ENCODE measurements around the gene TUBA8. TPM values are rescaled to one million over a fixed set of nuclear protein-coding genes. Genes with fewer than 3 reads are reported as not detected.
"Not testable (repeated sequence)": the region's sequence is repeated elsewhere in the genome, so short reads cannot be mapped to it uniquely, and the experiment has no call there.

The TUBA8 gene
- total and polyA plus RNA-seq, 2 donors (not counting 1 experiment from before 2014, with no cell fraction given), result 0.60 to 0.83 TPM

DNA sequence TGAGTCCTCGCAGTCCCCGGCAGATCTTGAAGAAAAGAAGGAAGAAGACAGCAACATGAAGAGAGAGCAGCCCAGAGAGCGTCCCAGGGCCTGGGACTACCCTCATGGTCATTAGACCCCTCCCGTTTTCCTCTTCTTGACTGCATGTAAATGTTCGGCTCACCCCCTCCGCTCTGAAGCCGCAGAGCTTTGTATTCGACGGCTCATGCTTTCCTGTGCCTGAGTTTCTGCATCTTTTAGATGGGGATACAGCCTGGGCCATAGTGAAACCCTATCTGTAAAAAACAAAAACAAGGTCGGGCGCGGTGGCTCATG, 47.1 kb downstream of the TUBA8 start:
- no peaks in the 10 kb centered on the region for H3K36me3 ChIP-seq (ENCODE audit: control insufficient read depth, insufficient read depth, low read length)
- peak overlapping the region; percentile 28 for H3K4me2 ChIP-seq (ENCODE audit: extremely low read depth, insufficient read depth, low read length)
- H3K9ac ChIP-seq (ENCODE audit: insufficient read depth, low read length), result no peak overlapping the region
- H3K27ac ChIP-seq (ENCODE audit: insufficient read depth, low read length), result peak overlapping the region; percentile 87
- H4K20me1 ChIP-seq (ENCODE audit: control insufficient read depth, extremely low read depth, insufficient read depth, low read length), result no peaks in the 10 kb centered on the region
- H3K9me3 ChIP-seq (ENCODE audit: control insufficient read depth, insufficient read depth, low read depth, low read length), result no peaks in the 10 kb centered on the region
- TF ChIP-seq, protein P1, sequence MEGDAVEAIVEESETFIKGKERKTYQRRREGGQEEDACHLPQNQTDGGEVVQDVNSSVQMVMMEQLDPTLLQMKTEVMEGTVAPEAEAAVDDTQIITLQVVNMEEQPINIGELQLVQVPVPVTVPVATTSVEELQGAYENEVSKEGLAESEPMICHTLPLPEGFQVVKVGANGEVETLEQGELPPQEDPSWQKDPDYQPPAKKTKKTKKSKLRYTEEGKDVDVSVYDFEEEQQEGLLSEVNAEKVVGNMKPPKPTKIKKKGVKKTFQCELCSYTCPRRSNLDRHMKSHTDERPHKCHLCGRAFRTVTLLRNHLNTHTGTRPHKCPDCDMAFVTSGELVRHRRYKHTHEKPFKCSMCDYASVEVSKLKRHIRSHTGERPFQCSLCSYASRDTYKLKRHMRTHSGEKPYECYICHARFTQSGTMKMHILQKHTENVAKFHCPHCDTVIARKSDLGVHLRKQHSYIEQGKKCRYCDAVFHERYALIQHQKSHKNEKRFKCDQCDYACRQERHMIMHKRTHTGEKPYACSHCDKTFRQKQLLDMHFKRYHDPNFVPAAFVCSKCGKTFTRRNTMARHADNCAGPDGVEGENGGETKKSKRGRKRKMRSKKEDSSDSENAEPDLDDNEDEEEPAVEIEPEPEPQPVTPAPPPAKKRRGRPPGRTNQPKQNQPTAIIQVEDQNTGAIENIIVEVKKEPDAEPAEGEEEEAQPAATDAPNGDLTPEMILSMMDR (conservative IDR thresholded peaks at IDR 0.05 in 1 of 2, IDR thresholded peaks at IDR 0.05 in 1 of 2; ENCODE audit: low read depth in 1 of 2, low read length in 2 of 2), result no peak
- peak overlapping the region in 1 of 4 experiments; percentile 14 for H3K4me3 ChIP-seq (replicated peaks in 1 of 4; ENCODE audit: control extremely low read depth in 1 of 4, insufficient read depth in 1 of 4, low read depth in 3 of 4, low read length in 4 of 4)
- peak overlapping the region; percentile 18 for H2AFZ ChIP-seq (ENCODE audit: low read length)
- H3K27me3 ChIP-seq (ENCODE audit: control insufficient read depth, insufficient read depth, low read length), result no peaks in the 10 kb centered on the region
- peaks cover 12% of the 10 kb centered on the region for H3K4me1 ChIP-seq (ENCODE audit: control insufficient read depth, extremely low read depth, insufficient read depth, low read length)
- no peak for DNase-seq (ENCODE audit: low read depth in 2 of 2)
- H3K79me2 ChIP-seq (ENCODE audit: control insufficient read depth, insufficient read depth, low read length), result peaks cover 5% of the 10 kb centered on the region

DNA sequence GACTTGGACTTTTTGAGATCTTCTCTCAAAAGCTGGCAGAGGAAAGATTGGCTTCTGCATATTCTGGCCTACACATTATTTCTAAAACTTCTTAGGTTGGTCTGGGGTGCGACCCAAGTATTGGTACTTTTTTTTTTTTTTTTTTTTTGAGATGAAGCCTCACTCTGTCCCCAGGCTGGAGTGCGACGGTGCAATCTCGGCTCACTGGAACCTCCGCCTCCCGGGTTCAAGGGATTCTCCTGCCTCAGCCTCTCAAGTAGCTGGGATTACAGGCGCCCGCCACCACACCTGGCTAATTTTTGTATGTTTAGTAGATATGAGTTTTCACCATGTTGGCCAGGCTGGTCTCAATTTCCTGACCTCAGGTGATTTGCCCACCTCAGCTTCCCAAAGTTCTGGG, 50.0 kb downstream of the TUBA8 start:
- DNase-seq (ENCODE audit: low read depth in 2 of 2); H3K36me3 ChIP-seq (ENCODE audit: control insufficient read depth, insufficient read depth, low read length); H3K79me2 ChIP-seq (ENCODE audit: control insufficient read depth, insufficient read depth, low read length): not testable (repeated sequence)

DNA sequence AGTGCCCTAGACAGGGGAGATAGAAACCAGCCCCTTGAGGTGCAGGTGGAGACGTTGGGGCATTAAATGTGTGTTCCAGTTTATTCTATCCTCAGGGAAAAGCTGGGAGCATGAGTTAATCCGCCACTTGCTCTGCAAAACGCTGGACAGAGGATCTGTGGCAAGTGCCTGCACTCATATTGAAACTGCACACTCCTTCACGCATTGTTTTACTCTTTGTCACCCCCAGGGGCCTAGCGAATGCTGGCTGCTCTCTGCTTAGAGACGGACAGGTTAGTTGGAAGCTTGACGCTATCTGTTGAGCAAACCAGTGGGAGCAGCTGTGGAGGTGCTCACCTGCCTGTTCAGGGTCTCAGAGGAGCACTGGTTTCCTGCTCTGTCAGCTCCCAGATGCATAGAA, 53.2 kb downstream of the TUBA8 start:
- H3K4me2 ChIP-seq (ENCODE audit: extremely low read depth, insufficient read depth, low read length); H3K9ac ChIP-seq (ENCODE audit: insufficient read depth, low read length); H3K27me3 ChIP-seq (ENCODE audit: control insufficient read depth, insufficient read depth, low read length); H2AFZ ChIP-seq (ENCODE audit: low read length); H3K36me3 ChIP-seq (ENCODE audit: control insufficient read depth, insufficient read depth, low read length); H3K27ac ChIP-seq (ENCODE audit: insufficient read depth, low read length); H3K9me3 ChIP-seq (ENCODE audit: control insufficient read depth, insufficient read depth, low read depth, low read length); H3K79me2 ChIP-seq (ENCODE audit: control insufficient read depth, insufficient read depth, low read length); H3K4me3 ChIP-seq (replicated peaks in 1 of 4; ENCODE audit: control extremely low read depth in 1 of 4, insufficient read depth in 1 of 4, low read depth in 3 of 4, low read length in 4 of 4); H4K20me1 ChIP-seq (ENCODE audit: control insufficient read depth, extremely low read depth, insufficient read depth, low read length); H3K4me1 ChIP-seq (ENCODE audit: control insufficient read depth, extremely low read depth, insufficient read depth, low read length): not testable (repeated sequence)
- DNase-seq (ENCODE audit: low read depth in 2 of 2), result peak in 1 of 2 donors; percentile 27

More for the DNA sequence above, 50.0 kb downstream of the TUBA8 start:
- not testable (repeated sequence) for H3K4me2 ChIP-seq (ENCODE audit: extremely low read depth, insufficient read depth, low read length); H3K9me3 ChIP-seq (ENCODE audit: control insufficient read depth, insufficient read depth, low read depth, low read length); H4K20me1 ChIP-seq (ENCODE audit: control insufficient read depth, extremely low read depth, insufficient read depth, low read length); H3K27me3 ChIP-seq (ENCODE audit: control insufficient read depth, insufficient read depth, low read length); H3K9ac ChIP-seq (ENCODE audit: insufficient read depth, low read length); H2AFZ ChIP-seq (ENCODE audit: low read length); H3K4me3 ChIP-seq (replicated peaks in 1 of 4; ENCODE audit: control extremely low read depth in 1 of 4, insufficient read depth in 1 of 4, low read depth in 3 of 4, low read length in 4 of 4); H3K27ac ChIP-seq (ENCODE audit: insufficient read depth, low read length)
- peaks cover 12% of the 10 kb centered on the region for H3K4me1 ChIP-seq (ENCODE audit: control insufficient read depth, extremely low read depth, insufficient read depth, low read length)

DNA sequence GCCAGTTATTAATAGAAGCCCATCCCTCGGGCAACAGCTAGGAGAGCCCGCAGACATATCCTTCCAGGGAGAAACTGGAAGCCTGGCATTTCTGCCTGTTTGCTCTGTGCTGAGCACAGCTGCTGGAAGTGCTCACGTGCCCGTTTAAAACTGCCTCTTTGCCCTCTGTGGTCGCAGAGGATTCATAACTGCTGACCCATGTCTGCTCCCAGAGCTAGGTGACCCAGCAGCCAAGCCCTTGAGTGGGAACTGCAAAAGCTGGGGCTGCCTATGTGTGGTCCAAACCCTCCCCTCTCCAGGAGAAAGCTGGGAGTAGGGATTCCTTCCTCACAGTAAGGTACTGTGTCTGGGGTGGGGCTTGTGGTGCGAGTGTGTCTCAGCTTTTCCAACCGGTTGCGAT, 54.0 kb downstream of the TUBA8 start:
- not testable (repeated sequence) for H3K9ac ChIP-seq (ENCODE audit: insufficient read depth, low read length); H3K4me1 ChIP-seq (ENCODE audit: control insufficient read depth, extremely low read depth, insufficient read depth, low read length); H3K36me3 ChIP-seq (ENCODE audit: control insufficient read depth, insufficient read depth, low read length); H4K20me1 ChIP-seq (ENCODE audit: control insufficient read depth, extremely low read depth, insufficient read depth, low read length); H3K9me3 ChIP-seq (ENCODE audit: control insufficient read depth, insufficient read depth, low read depth, low read length); H3K27ac ChIP-seq (ENCODE audit: insufficient read depth, low read length); H3K79me2 ChIP-seq (ENCODE audit: control insufficient read depth, insufficient read depth, low read length); H3K27me3 ChIP-seq (ENCODE audit: control insufficient read depth, insufficient read depth, low read length); H3K4me3 ChIP-seq (replicated peaks in 1 of 4; ENCODE audit: control extremely low read depth in 1 of 4, insufficient read depth in 1 of 4, low read depth in 3 of 4, low read length in 4 of 4); H2AFZ ChIP-seq (ENCODE audit: low read length); H3K4me2 ChIP-seq (ENCODE audit: extremely low read depth, insufficient read depth, low read length)
- peak; percentile 56 to 59 for DNase-seq (ENCODE audit: low read depth in 2 of 2)

DNA sequence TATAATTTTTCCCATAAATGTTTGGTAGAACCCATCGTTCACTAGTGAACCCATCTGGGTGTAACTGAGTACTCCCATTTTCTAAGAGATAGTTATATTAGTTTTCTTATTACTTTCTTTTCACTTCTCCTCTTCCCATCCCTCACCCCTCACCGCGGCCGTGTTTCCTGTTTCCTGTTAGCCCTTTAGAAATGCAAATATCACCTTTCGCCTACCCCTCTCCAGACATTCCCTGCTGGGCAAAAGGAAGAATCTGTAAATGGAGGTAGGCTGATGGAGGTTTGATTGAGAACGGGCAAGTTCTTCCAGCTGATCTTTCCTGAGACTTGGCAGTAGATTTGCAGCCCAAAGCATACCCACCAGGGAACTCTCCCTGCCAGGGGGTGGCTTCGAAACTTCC, 54.7 kb downstream of the TUBA8 start:
- H4K20me1 ChIP-seq (ENCODE audit: control insufficient read depth, extremely low read depth, insufficient read depth, low read length); H3K27ac ChIP-seq (ENCODE audit: insufficient read depth, low read length); H3K9me3 ChIP-seq (ENCODE audit: control insufficient read depth, insufficient read depth, low read depth, low read length); H3K36me3 ChIP-seq (ENCODE audit: control insufficient read depth, insufficient read depth, low read length); H3K27me3 ChIP-seq (ENCODE audit: control insufficient read depth, insufficient read depth, low read length); H3K4me1 ChIP-seq (ENCODE audit: control insufficient read depth, extremely low read depth, insufficient read depth, low read length); H3K4me3 ChIP-seq (replicated peaks in 1 of 4; ENCODE audit: control extremely low read depth in 1 of 4, insufficient read depth in 1 of 4, low read depth in 3 of 4, low read length in 4 of 4); DNase-seq (ENCODE audit: low read depth in 2 of 2); H2AFZ ChIP-seq (ENCODE audit: low read length); H3K79me2 ChIP-seq (ENCODE audit: control insufficient read depth, insufficient read depth, low read length); H3K9ac ChIP-seq (ENCODE audit: insufficient read depth, low read length); H3K4me2 ChIP-seq (ENCODE audit: extremely low read depth, insufficient read depth, low read length): not testable (repeated sequence)

DNA sequence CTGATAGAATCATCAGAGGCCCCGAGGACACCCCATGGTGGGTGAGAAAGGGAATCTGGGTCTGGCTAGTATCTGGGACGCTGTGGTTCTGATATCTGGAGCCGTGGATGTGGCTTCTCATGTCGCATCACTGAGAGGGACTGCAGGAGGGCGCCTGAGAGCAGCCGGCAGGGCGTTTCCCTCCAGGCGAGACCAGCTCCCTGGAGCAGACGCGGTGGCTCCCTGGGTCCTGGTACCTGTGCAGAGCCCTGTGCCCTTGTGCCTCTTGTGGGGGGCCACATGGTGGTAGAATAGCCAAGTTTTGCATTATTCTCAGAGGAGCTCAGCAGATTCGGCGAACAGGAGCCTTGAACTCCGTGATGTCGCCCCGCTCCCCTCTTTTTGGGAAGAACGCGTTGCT, 59.7 kb downstream of the TUBA8 start:
- not testable (repeated sequence) for H3K79me2 ChIP-seq (ENCODE audit: control insufficient read depth, insufficient read depth, low read length); DNase-seq (ENCODE audit: low read depth in 2 of 2); H3K27ac ChIP-seq (ENCODE audit: insufficient read depth, low read length); H3K9me3 ChIP-seq (ENCODE audit: control insufficient read depth, insufficient read depth, low read depth, low read length); H3K4me1 ChIP-seq (ENCODE audit: control insufficient read depth, extremely low read depth, insufficient read depth, low read length); H2AFZ ChIP-seq (ENCODE audit: low read length); H3K4me2 ChIP-seq (ENCODE audit: extremely low read depth, insufficient read depth, low read length); H4K20me1 ChIP-seq (ENCODE audit: control insufficient read depth, extremely low read depth, insufficient read depth, low read length); H3K27me3 ChIP-seq (ENCODE audit: control insufficient read depth, insufficient read depth, low read length); H3K4me3 ChIP-seq (replicated peaks in 1 of 4; ENCODE audit: control extremely low read depth in 1 of 4, insufficient read depth in 1 of 4, low read depth in 3 of 4, low read length in 4 of 4); H3K36me3 ChIP-seq (ENCODE audit: control insufficient read depth, insufficient read depth, low read length); H3K9ac ChIP-seq (ENCODE audit: insufficient read depth, low read length)

Measured in fibroblast of lung (primary cell).